Measurements from ENCODE around the gene PTPRN2. TPM values are rescaled to one million over a fixed set of nuclear protein-coding genes. Genes with fewer than 3 reads are reported as not detected.

The PTPRN2 gene
- total RNA-seq, 1 donor = 0.09 TPM

GRCh38 chr7:158327571-158328180 lies 259.9 kb downstream of the PTPRN2 start:
- no peak for DNase-seq (ENCODE audit: low read depth)
- no peak overlapping the region for H3K4me3 ChIP-seq (ENCODE audit: low read depth, low read length)
- no peak for TF ChIP-seq CTCF (IDR thresholded peaks at IDR 0.05; ENCODE audit: insufficient read depth, low read length)

DNA sequence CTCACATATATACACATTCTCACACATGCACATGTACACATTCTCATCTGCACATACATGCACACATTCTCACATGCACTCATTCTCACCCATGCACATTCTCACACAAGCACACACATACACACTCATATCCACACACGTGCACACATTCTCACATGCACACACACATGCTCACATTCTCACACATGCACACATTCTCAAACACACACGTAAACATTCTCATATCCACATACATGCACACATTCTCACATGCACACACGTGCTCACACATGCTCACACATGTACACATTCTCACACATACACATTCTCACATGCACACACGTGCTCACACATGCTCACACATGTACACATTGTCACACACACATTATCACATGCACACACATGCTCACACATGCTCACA lies 260.6 kb downstream of the PTPRN2 start:
- TF ChIP-seq CTCF (IDR thresholded peaks at IDR 0.05; ENCODE audit: insufficient read depth, low read length) = no peak
- H3K4me3 ChIP-seq (ENCODE audit: low read depth, low read length) = no peak overlapping the region
- DNase-seq (ENCODE audit: low read depth) = no peak

GRCh38 chr7:158325530-158326381 lies 261.9 kb downstream of the PTPRN2 start:
- H3K4me3 ChIP-seq (ENCODE audit: low read depth, low read length) = no peak overlapping the region
- DNase-seq (ENCODE audit: low read depth) = no peak
- TF ChIP-seq CTCF (IDR thresholded peaks at IDR 0.05; ENCODE audit: insufficient read depth, low read length) = no peak

- no peak for TF ChIP-seq CTCF (IDR thresholded peaks at IDR 0.05; ENCODE audit: insufficient read depth, low read length)
- H3K4me3 ChIP-seq (ENCODE audit: low read depth, low read length) = no peak overlapping the region
- no peak for DNase-seq (ENCODE audit: low read depth)
Measured at GRCh38 chr7:158324397-158325360, 262.9 kb downstream of the PTPRN2 start.

DNA sequence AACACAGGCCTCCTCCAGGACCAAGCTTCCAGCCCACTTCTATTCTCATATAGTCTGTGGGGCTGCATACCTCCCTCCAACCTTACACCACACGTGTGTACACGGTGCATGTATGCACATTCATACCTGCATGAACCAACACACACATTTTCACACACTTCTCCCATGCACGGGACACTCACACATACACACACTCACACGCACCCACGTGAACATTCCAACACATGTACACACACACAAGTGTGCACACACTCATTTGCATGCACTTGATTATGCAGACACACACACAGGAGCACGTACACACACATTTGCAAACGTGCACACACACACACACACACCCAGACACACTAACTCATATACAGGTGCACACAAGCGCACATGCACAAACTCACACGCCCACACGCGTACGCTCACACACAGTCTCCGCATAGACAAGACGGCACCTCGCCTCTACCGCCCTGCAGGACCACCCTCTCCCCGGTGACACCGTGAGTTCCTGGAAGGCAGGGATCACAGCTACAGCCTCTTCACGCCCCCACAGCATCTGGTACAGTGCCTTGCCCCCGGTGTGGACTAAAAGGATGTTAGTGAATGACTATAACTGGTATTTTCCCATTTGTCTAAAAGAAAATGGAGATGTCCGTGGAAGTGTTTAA lies 263.8 kb downstream of the PTPRN2 start:
- no peak for TF ChIP-seq CTCF (IDR thresholded peaks at IDR 0.05; ENCODE audit: insufficient read depth, low read length)
- H3K4me3 ChIP-seq (ENCODE audit: low read depth, low read length) = no peak overlapping the region
- no peak for DNase-seq (ENCODE audit: low read depth)

Measured in fibroblast of the aortic adventitia (primary cell).